Peyer's patch (tissue), 4 donors: Measurements from ENCODE around the gene CDS2. TPM values are rescaled to one million over a fixed set of nuclear protein-coding genes. Genes with fewer than 3 reads are reported as not detected.
A peak's percentile ranks its signal among the peaks of the same experiment; 100 is the strongest.

Source experiments
- DNase-seq, 3 donors: peaks; one replicate each; pipeline ENCODE4 v3.0.0-alpha.2; 2017 to 2019
- H3K27ac ChIP-seq, 4 donors: fragments of 200-600 bp; sonication (generic); one replicate each; pipeline ENCODE4 v1.5.1; 2016 to 2019
- H3K27me3 ChIP-seq, 2 donors: fragments of 200-600 bp; sonication (generic); one replicate each; pipeline ENCODE4 v1.5.1; 2019
- H3K36me3 ChIP-seq, 3 donors: fragments of 200-600 bp; sonication (generic); one replicate each; pipeline ENCODE4 v1.5.1; 2016 to 2019
- H3K4me1 ChIP-seq, 4 donors: fragments of 200-600 bp; sonication (generic); one replicate each; pipeline ENCODE4 v1.5.1; 2016 to 2019
- H3K4me3 ChIP-seq, 4 donors: fragments of 200-600 bp; sonication (generic); 1 replicate in 3 of 4; 2 replicates in 1 of 4; pipeline ENCODE4 v1.5.1; 2016 to 2019; ENCODE audit warnings: mild to moderate bottlenecking in 1 of 4
- H3K9me3 ChIP-seq, 4 donors: fragments of 200-600 bp; sonication (generic); one replicate each; pipeline ENCODE4 v1.5.1; 2016 to 2019; ENCODE audit warnings: mild to moderate bottlenecking in 1 of 4
- CTCF ChIP-seq, 6 experiments: fragments of 450-650 bp in 4 of 6; fragments of 200-600 bp in 2 of 6; sonication (generic) in 1 of 6; IDR thresholded peaks; one replicate each; pipeline ENCODE4 v1.5.1; 2017 to 2019; ENCODE audit warnings: antibody characterized with exemption in 6 of 6, mild to moderate bottlenecking in 3 of 6, moderate library complexity in 1 of 6
- POLR2A ChIP-seq, 2 donors: fragments of 450-650 bp; IDR thresholded peaks; one replicate each; pipeline ENCODE4 v1.5.1; 2017; ENCODE audit warnings: antibody characterized with exemption in 2 of 2, mild to moderate bottlenecking in 2 of 2, moderate library complexity in 2 of 2
- total RNA-seq, 4 donors: library from RNA; depleted of rRNA; stranded (reverse); fragments of >200 nt; gene quantifications; one replicate each; pipeline ENCODE4 v1.1.0, GENCODE V29; 2016

CDS2 gene
- total RNA-seq, 4 donors from 2014 or later, result 18.2 to 24.6 (median 22.2) TPM

- peak in 1 of 3 donors; percentile 60 for DNase-seq
- Histone ChIP-seq H3K4me3 (peak overlapping the region in 1 of 4 donors; percentile 11), H3K27ac (peak overlapping the region; percentile 3 to 99 (median 96)), H3K4me1 (peaks cover 0 to 22% (median 10%) of the 10 kb centered on the region in 4 donors), H3K36me3 (no peaks in the 10 kb centered on the region), H3K27me3 (no peaks in the 10 kb centered on the region), H3K9me3 (no peaks in the 10 kb centered on the region)
- TF ChIP-seq POLR2A (IDR thresholded peaks at IDR 0.05) (no peak), CTCF (IDR thresholded peaks at IDR 0.05) (no peak)
These were observed 2.1 kb downstream of the CDS2 start for GRCh38 chr20:5128886-5129285.

GRCh38 chr20:5131502-5131901, 4.7 kb downstream of the CDS2 start:
- peaks cover 0 to 15% (median 8%) of the 10 kb centered on the region in 4 donors for H3K4me1 ChIP-seq
- DNase-seq, result no peak
- H3K4me3 ChIP-seq, result no peak overlapping the region
- no peaks in the 10 kb centered on the region for H3K27me3 ChIP-seq
- H3K9me3 ChIP-seq, result no peaks in the 10 kb centered on the region
- TF ChIP-seq POLR2A (IDR thresholded peaks at IDR 0.05), result no peak
- no peak for TF ChIP-seq CTCF (IDR thresholded peaks at IDR 0.05)
- peak overlapping the region in 1 of 4 donors; percentile 44 for H3K27ac ChIP-seq
- H3K36me3 ChIP-seq, result no peaks in the 10 kb centered on the region

GRCh38 chr20:5133998-5134397, 7.2 kb downstream of the CDS2 start:
- H3K27ac ChIP-seq, result no peak overlapping the region
- no peaks in the 10 kb centered on the region for H3K9me3 ChIP-seq
- DNase-seq, result no peak
- H3K27me3 ChIP-seq, result no peaks in the 10 kb centered on the region
- H3K36me3 ChIP-seq, result no peaks in the 10 kb centered on the region
- H3K4me1 ChIP-seq, result peaks cover 0 to 2% (median 0%) of the 10 kb centered on the region in 4 donors
- H3K4me3 ChIP-seq, result no peak overlapping the region
- TF ChIP-seq POLR2A (IDR thresholded peaks at IDR 0.05) (no peak), CTCF (IDR thresholded peaks at IDR 0.05) (no peak)

GRCh38 chr20:5135363-5136012, 8.7 kb downstream of the CDS2 start:
- H3K4me1 ChIP-seq, result peaks cover 0 to 4% (median 0%) of the 10 kb centered on the region in 4 donors
- H3K27ac ChIP-seq, result no peak overlapping the region

GRCh38 chr20:5136096-5136495, 9.3 kb downstream of the CDS2 start:
- H3K4me3 ChIP-seq, result no peak overlapping the region
- no peaks in the 10 kb centered on the region for H3K27me3 ChIP-seq
- no peak for DNase-seq
- no peak overlapping the region for H3K27ac ChIP-seq
- no peaks in the 10 kb centered on the region for H3K36me3 ChIP-seq
- no peaks in the 10 kb centered on the region for H3K9me3 ChIP-seq
- peaks cover 0 to 7% (median 0%) of the 10 kb centered on the region in 4 donors for H3K4me1 ChIP-seq
- TF ChIP-seq CTCF (IDR thresholded peaks at IDR 0.05) (no peak), POLR2A (IDR thresholded peaks at IDR 0.05) (no peak)

More at GRCh38 chr20:5135363-5136012, 8.7 kb downstream of the CDS2 start:
- no peak for TF ChIP-seq POLR2A (IDR thresholded peaks at IDR 0.05)
- TF ChIP-seq CTCF (IDR thresholded peaks at IDR 0.05), result no peak
- H3K9me3 ChIP-seq, result no peaks in the 10 kb centered on the region
- no peak overlapping the region for H3K4me3 ChIP-seq
- no peaks in the 10 kb centered on the region for H3K27me3 ChIP-seq
- no peak for DNase-seq
- H3K36me3 ChIP-seq, result no peaks in the 10 kb centered on the region
